ENCODE results near the gene CCDC149. TPM values are rescaled to one million over a fixed set of nuclear protein-coding genes. Genes with fewer than 3 reads are reported as not detected.

Gene CCDC149
- total RNA-seq, 1 experiment from 2014 or later = 7.9 TPM

- POLR2A ChIA-PET (ENCODE audit: unreplicated experiment) = interaction anchor here (0.6 kb wide), 1 partner anchor 202 kb away, joined by 3 read pairs; no protein-coding TSS in a partner anchor
- no peaks in the 10 kb centered on the region for H3K36me3 ChIP-seq (ENCODE audit: low read depth, low read length)
- CTCF ChIA-PET = no interaction called here
- H3K27ac ChIP-seq (ENCODE audit: low read length) = no peak overlapping the region
- TF ChIP-seq EZH2 (IDR thresholded peaks at IDR 0.05; ENCODE audit: low read length, unreplicated experiment) (no peak), CTCF (conservative IDR thresholded peaks at IDR 0.05; ENCODE audit: low read depth, low read length) (no peak), EZH2phosphoT487 (IDR thresholded peaks at IDR 0.05; ENCODE audit: borderline replicate concordance, low read length) (no peak)
- no peak overlapping the region for H2AFZ ChIP-seq (ENCODE audit: low read length)
- H3K4me3 ChIP-seq (ENCODE audit: low read length) = no peak overlapping the region
- no peak overlapping the region for H3K9ac ChIP-seq (ENCODE audit: low read length)
- DNase-seq (no peak), ATAC-seq (no peak)
- no peaks in the 10 kb centered on the region for H3K9me3 ChIP-seq (ENCODE audit: low read length)
- no peaks in the 10 kb centered on the region for H4K20me1 ChIP-seq (ENCODE audit: low read length)
- H3K4me1 ChIP-seq (ENCODE audit: insufficient read depth, low read length) = peaks cover 8% of the 10 kb centered on the region
- H3K27me3 ChIP-seq (ENCODE audit: low read length) = no peaks in the 10 kb centered on the region
- no peaks in the 10 kb centered on the region for H3K79me2 ChIP-seq (ENCODE audit: low read length)
- no peaks in the 10 kb centered on the region for H3F3A ChIP-seq (ENCODE audit: low read length, unreplicated experiment)
- H3K9me2 ChIP-seq (replicated peaks; ENCODE audit: low read length) = no peaks in the 10 kb centered on the region
- no peak overlapping the region for H3K4me2 ChIP-seq (ENCODE audit: low read length)
- intact Hi-C loops (cut with micrococcal nuclease) = no loop called here
- no TSS peak for BruUV-seq (replicated peaks)
Measured at GRCh38 chr4:24800325-24800895, 112.4 kb downstream of the CCDC149 start.

GRCh38 chr4:24799544-24800324 lies 113.1 kb downstream of the CCDC149 start:
- no peaks in the 10 kb centered on the region for H4K20me1 ChIP-seq (ENCODE audit: low read length)
- DNase-seq (no peak), ATAC-seq (no peak)
- no peaks in the 10 kb centered on the region for H3K9me2 ChIP-seq (replicated peaks; ENCODE audit: low read length)
- H3K27ac ChIP-seq (ENCODE audit: low read length) = no peak overlapping the region
- H3K9ac ChIP-seq (ENCODE audit: low read length) = no peak overlapping the region
- H2AFZ ChIP-seq (ENCODE audit: low read length) = no peak overlapping the region
- TF ChIP-seq CTCF (conservative IDR thresholded peaks at IDR 0.05; ENCODE audit: low read depth, low read length) = no peak
- TF ChIP-seq EZH2 (IDR thresholded peaks at IDR 0.05; ENCODE audit: low read length, unreplicated experiment) = no peak
- no peak for TF ChIP-seq EZH2phosphoT487 (IDR thresholded peaks at IDR 0.05; ENCODE audit: borderline replicate concordance, low read length)
- POLR2A ChIA-PET (ENCODE audit: unreplicated experiment) = no interaction called here
- no peak overlapping the region for H3K4me2 ChIP-seq (ENCODE audit: low read length)
- BruUV-seq (replicated peaks) = no TSS peak
- CTCF ChIA-PET = no interaction called here
- no peaks in the 10 kb centered on the region for H3K27me3 ChIP-seq (ENCODE audit: low read length)
- H3K79me2 ChIP-seq (ENCODE audit: low read length) = no peaks in the 10 kb centered on the region
- H3K4me3 ChIP-seq (ENCODE audit: low read length) = no peak overlapping the region
- H3F3A ChIP-seq (ENCODE audit: low read length, unreplicated experiment) = no peaks in the 10 kb centered on the region
- intact Hi-C loops (cut with micrococcal nuclease) = loop anchor here (5.0 kb wide), 2 partner anchors 43 to 113 kb away; partner anchors contain the start of gene CCDC149
- peaks cover 13% of the 10 kb centered on the region for H3K4me1 ChIP-seq (ENCODE audit: insufficient read depth, low read length)
- no peaks in the 10 kb centered on the region for H3K36me3 ChIP-seq (ENCODE audit: low read depth, low read length)
- no peaks in the 10 kb centered on the region for H3K9me3 ChIP-seq (ENCODE audit: low read length)

GRCh38 chr4:24799196-24799543 lies 113.7 kb downstream of the CCDC149 start:
- Histone ChIP-seq H3K27ac (ENCODE audit: low read length) (no peak overlapping the region), H3K79me2 (ENCODE audit: low read length) (no peaks in the 10 kb centered on the region), H4K20me1 (ENCODE audit: low read length) (no peaks in the 10 kb centered on the region), H3K36me3 (ENCODE audit: low read depth, low read length) (no peaks in the 10 kb centered on the region), H2AFZ (ENCODE audit: low read length) (no peak overlapping the region), H3K4me1 (ENCODE audit: insufficient read depth, low read length) (peaks cover 18% of the 10 kb centered on the region), H3K4me2 (ENCODE audit: low read length) (no peak overlapping the region), H3F3A (ENCODE audit: low read length, unreplicated experiment) (no peaks in the 10 kb centered on the region), H3K9ac (ENCODE audit: low read length) (no peak overlapping the region), H3K9me3 (ENCODE audit: low read length) (no peaks in the 10 kb centered on the region), H3K9me2 (replicated peaks; ENCODE audit: low read length) (no peaks in the 10 kb centered on the region), H3K27me3 (ENCODE audit: low read length) (no peaks in the 10 kb centered on the region), H3K4me3 (ENCODE audit: low read length) (no peak overlapping the region)
- BruUV-seq (replicated peaks) = no TSS peak
- no peak for DNase-seq
- TF ChIP-seq CTCF (conservative IDR thresholded peaks at IDR 0.05; ENCODE audit: low read depth, low read length) (no peak), EZH2 (IDR thresholded peaks at IDR 0.05; ENCODE audit: low read length, unreplicated experiment) (no peak), EZH2phosphoT487 (IDR thresholded peaks at IDR 0.05; ENCODE audit: borderline replicate concordance, low read length) (no peak)
- ChIA-PET POLR2A (ENCODE audit: unreplicated experiment) (no interaction called here), CTCF (no interaction called here)
- intact Hi-C loops (cut with micrococcal nuclease) = loop anchor here (5.0 kb wide), 2 partner anchors 43 to 113 kb away; partner anchors contain the start of gene CCDC149
- ATAC-seq = no peak
